Right cardiac atrium (tissue), 5 donors: ENCODE results near the gene C9orf50. TPM values are rescaled to one million over a fixed set of nuclear protein-coding genes. Genes with fewer than 3 reads are reported as not detected.

Experiments
- ATAC-seq, 2 donors: fragments of 200-7000 bp; cut with Tn5 transposase; one replicate each; pipeline versions ENCODE4 v1.8.0 to v1.9.1; 2020; ENCODE audit warnings: moderate library complexity in 2 of 2, mild to moderate bottlenecking in 1 of 2
- DNase-seq, 3 donors: peaks; one replicate each; pipeline ENCODE4 v3.0.0-alpha.2; 2020
- H3K27ac ChIP-seq: one replicate; pipeline ENCODE4 v1.5.1; 2013; ENCODE audit warnings: mild to moderate bottlenecking, low read length, control low read depth, moderate library complexity
- H3K27me3 ChIP-seq: one replicate; pipeline ENCODE4 v1.6.1; 2013; ENCODE audit not compliant: control insufficient read depth, insufficient read depth
- H3K4me1 ChIP-seq: one replicate; pipeline ENCODE4 v1.6.1; 2013; ENCODE audit warnings: low read length; ENCODE audit not compliant: control insufficient read depth, insufficient read depth
- H3K4me3 ChIP-seq: one replicate; pipeline ENCODE4 v1.5.1; 2013; ENCODE audit warnings: low read length, control low read depth
- H3K9me3 ChIP-seq: one replicate; pipeline ENCODE4 v1.6.1; 2013; ENCODE audit warnings: low read length; ENCODE audit not compliant: control insufficient read depth
- WGBS: extraction: QIAGEN DNeasy Blood & Tissue Kit; methylation state at CpG from one replicate; pipeline ENCODE4 v1.1.7; 2013; 5-methylcytosine and 5-hydroxymethylcytosine counted together
- intact Hi-C, 4 donors: fragments of 100-400 bp; cut with DNase I; formaldehyde crosslinking; loops; one replicate each; pipeline versions ENCODE4 v1.11.0 to v1.14.0; 2022 to 2023
- polyA plus RNA-seq: library from polyadenylated mRNA; stranded (reverse); fragments of 200-250 nt; gene quantifications from one replicate; pipeline ENCODE4 v1.2.3, GENCODE V29; 2013
- total RNA-seq, 4 donors: library from RNA; stranded (reverse); fragmentation: NEBNext Ultra II Directional; extraction: Animal tissue kit (Norgen Biotek cat#: 25700); gene quantifications; one replicate each; pipeline ENCODE4 v1.2.1, GENCODE V29; 2021
- donor health status: healthy with polysubstance abuse.
- donor health status: DM: no; HTN: yes; CAD: no.
- donor health status: DM: no; HTN: no; CAD: no.
- donor health status: DM: no; HTN: yes; CAD: no; lungs with severe emphysema.
- donor health status: DM: yes; HTN: yes; CAD: no.

Gene C9orf50
- total and polyA plus RNA-seq, 5 donors, result 0.20 TPM; not detected in 4

GRCh38 chr9:129661029-129661428, 40.1 kb upstream of the C9orf50 start:
- DNase-seq (no peak), ATAC-seq (no peak)
- no peaks in the 10 kb centered on the region for H3K4me1 ChIP-seq
- intact Hi-C loops, result no loop called here
- no peaks in the 10 kb centered on the region for H3K27me3 ChIP-seq
- no peaks in the 10 kb centered on the region for H3K9me3 ChIP-seq
- 73% methylated on average over 2 of the region's 2 CpGs for WGBS
- no peak overlapping the region for H3K4me3 ChIP-seq
- H3K27ac ChIP-seq, result no peak overlapping the region

DNA sequence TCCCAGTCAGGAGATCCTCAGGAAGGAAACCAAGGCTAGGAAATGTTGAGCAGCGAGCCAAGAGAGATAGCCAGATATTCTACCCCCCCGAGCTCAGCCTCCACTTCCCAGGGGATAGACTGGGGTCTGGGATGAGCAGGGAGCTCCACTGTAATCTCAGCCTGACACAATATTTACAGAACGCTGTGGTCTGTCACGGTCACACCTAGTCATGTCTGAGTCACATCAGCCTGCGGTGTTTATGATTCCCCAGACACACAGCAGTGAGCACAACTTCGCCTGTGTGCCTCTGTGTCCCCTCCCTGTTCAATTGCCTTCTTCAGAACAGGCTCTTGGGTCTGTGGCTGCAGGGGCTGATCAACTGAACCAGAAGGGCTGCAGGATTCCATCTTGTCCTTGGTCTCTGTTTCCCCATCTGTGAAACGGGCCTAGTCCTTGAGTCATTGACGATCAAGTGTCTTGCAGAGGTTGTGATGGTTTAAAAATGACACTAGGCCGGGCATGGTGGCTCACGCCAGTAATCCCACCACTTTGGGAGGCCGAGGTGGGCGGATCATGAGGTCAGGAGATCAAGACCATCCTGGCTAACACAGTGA, 36.0 kb upstream of the C9orf50 start:
- no peak overlapping the region for H3K27ac ChIP-seq
- peak in 1 of 2 donors; percentile 23 for ATAC-seq
- intact Hi-C loops, result no loop called here
- no peaks in the 10 kb centered on the region for H3K4me1 ChIP-seq
- no peaks in the 10 kb centered on the region for H3K9me3 ChIP-seq
- no peak overlapping the region for H3K4me3 ChIP-seq
- DNase-seq, result peak in 1 of 3 donors; percentile 15
- no peaks in the 10 kb centered on the region for H3K27me3 ChIP-seq
- WGBS, result 66% methylated on average over 12 of the region's 12 CpGs

- Histone ChIP-seq H3K4me1 (no peaks in the 10 kb centered on the region), H3K27ac (no peak overlapping the region), H3K9me3 (no peaks in the 10 kb centered on the region), H3K4me3 (no peak overlapping the region), H3K27me3 (no peaks in the 10 kb centered on the region)
- peak in 1 of 3 donors; percentile 22 for DNase-seq
- ATAC-seq, result no peak
- intact Hi-C loops, result no loop called here
- 88% methylated on average over 7 of the region's 7 CpGs for WGBS
Measured at GRCh38 chr9:129655696-129656095, 34.8 kb upstream of the C9orf50 start.

- 97% methylated on average over 7 of the region's 7 CpGs for WGBS
- DNase-seq, result peak in 1 of 3 donors; percentile 29
- Histone ChIP-seq H3K27ac (no peak overlapping the region), H3K27me3 (no peaks in the 10 kb centered on the region), H3K4me3 (no peak overlapping the region), H3K9me3 (no peaks in the 10 kb centered on the region), H3K4me1 (no peaks in the 10 kb centered on the region)
- intact Hi-C loops, result no loop called here
- no peak for ATAC-seq
Measured at GRCh38 chr9:129655154-129655553, 34.3 kb upstream of the C9orf50 start.

DNA sequence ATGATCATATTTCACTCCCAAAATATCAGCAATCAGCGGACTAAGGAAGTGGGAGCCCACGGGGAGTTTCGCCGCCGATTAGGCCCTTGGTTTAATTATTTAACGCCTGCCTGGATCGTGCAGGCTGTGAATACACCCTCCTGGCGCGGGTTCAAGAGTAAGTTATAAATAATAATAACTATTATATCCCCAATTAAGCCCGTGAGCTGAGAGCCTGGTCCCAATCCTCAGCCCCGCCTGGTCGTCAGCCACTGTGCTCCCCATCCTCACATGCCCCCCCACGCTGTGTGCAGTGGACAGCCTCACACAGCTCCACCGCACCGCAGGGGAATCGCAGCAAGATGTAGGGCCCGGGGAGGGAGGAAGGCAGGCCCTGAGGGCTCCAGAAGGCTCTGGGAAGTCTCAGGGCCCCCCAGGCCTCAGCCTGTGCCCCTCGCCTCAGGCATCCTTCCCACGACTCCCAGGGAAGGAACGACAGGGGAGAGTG, 33.7 kb upstream of the C9orf50 start:
- intact Hi-C loops, result no loop called here
- H3K27me3 ChIP-seq, result no peaks in the 10 kb centered on the region
- H3K27ac ChIP-seq, result no peak overlapping the region
- DNase-seq (peak in 2 of 3 donors; percentile 19 to 55), ATAC-seq (peak; percentile 8 to 25)
- H3K4me1 ChIP-seq, result no peaks in the 10 kb centered on the region
- H3K4me3 ChIP-seq, result no peak overlapping the region
- H3K9me3 ChIP-seq, result no peaks in the 10 kb centered on the region
- 47% methylated on average over 20 of the region's 20 CpGs for WGBS

GRCh38 chr9:129653823-129654553, 33.1 kb upstream of the C9orf50 start:
- no peak overlapping the region for H3K27ac ChIP-seq
- intact Hi-C loops, result no loop called here

DNA sequence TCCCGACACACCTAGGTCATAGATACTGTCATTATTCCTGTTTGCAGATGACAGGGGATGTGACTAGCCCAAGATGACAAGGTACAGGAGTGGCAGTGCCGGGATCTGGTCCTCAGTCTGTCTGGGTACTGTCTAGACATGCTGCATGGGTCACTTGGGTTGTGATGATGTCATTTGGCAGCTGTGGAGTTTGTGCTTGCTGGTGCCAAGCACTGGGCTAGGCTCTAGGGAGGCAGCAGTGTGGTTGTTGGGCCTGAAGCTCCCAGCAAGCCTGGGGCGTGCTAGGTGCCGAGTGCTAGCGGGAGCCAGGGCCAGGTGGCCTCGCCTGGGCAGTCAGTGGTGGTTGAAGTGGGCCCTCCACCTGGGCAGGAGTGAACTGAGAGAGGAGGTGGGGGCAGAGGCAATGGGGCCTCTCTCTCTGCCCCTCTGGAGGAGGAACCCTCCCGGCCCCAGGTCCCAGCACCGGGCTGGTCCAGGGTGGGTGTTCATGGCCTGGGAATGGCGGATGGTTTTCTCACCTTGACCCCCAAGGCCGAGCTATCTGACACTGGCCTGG, 29.9 kb upstream of the C9orf50 start:
- no peak for ATAC-seq
- Histone ChIP-seq H3K9me3 (no peaks in the 10 kb centered on the region), H3K27me3 (no peaks in the 10 kb centered on the region), H3K4me3 (no peak overlapping the region), H3K4me1 (no peaks in the 10 kb centered on the region), H3K27ac (no peak overlapping the region)
- DNase-seq, result peak in 2 of 3 donors; percentile 30 to 41
- intact Hi-C loops, result no loop called here
- WGBS, result 90% methylated on average over 10 of the region's 10 CpGs

More at GRCh38 chr9:129653823-129654553, 33.1 kb upstream of the C9orf50 start:
- H3K4me1 ChIP-seq, result no peaks in the 10 kb centered on the region
- H3K4me3 ChIP-seq, result no peak overlapping the region
- ATAC-seq (no peak), DNase-seq (peak in 2 of 3 donors; percentile 5 to 16)
- H3K9me3 ChIP-seq, result no peaks in the 10 kb centered on the region
- 43% methylated on average over 19 of the region's 19 CpGs for WGBS
- no peaks in the 10 kb centered on the region for H3K27me3 ChIP-seq

DNA sequence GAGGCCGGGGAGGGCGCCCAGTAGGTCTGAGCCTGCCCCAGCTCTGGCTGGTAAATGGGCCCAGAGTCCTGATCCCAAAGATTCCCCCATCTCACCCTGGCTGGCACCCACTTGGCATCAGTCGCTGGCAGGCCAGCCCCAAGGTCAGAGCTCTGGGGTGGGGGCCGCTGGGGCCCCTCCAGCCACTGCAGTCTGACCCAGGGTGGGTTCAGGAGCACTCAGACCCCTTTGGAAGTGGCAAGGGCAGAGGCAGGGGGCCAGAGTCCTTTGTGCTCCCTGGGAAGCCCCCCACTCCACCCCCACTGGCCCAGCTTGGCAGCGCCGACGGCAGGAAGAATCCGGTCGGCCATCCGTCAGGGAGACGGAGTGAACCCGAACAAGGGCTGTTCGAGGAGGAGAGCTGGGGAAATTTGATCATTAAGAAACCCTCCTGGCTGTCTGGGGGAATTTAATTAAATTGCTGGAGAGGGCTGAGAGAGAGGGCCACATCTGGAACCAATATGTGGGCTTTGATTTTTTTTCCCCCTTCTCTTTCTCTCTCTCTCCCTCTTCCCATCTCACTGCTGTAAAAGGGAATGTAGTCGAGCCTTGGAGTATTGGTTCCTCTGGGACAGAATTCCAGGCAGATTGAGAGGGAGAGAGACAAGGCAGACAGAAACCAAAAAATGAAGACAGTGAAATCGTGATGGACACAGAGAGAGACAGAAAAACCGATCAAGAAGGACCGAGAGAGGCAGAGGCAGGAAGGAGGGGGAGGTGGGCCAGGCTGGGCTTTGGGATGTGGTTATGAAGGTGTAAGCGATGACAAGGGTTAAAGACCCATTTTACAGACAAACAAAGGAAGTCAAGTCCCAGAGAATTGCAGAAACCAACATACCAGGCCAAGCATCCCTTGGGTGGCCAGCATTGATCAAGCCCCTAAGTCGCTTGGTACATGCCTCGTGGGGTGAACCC, 29.1 kb upstream of the C9orf50 start:
- 86% methylated on average over 20 of the region's 20 CpGs for WGBS
- Histone ChIP-seq H3K4me1 (no peaks in the 10 kb centered on the region), H3K4me3 (no peak overlapping the region), H3K9me3 (no peaks in the 10 kb centered on the region), H3K27ac (no peak overlapping the region), H3K27me3 (no peaks in the 10 kb centered on the region)
- ATAC-seq (no peak), DNase-seq (peak in 2 of 3 donors; percentile 39 to 54)
- intact Hi-C loops, result loop anchor here in 2 of 4 donors (10.0 kb wide), 1 partner anchor 135 kb away; no protein-coding TSS in a partner anchor

- intact Hi-C loops, result loop anchor here in 2 of 4 donors (10.0 kb wide), 1 partner anchor 136 kb away; no protein-coding TSS in a partner anchor
- no peaks in the 10 kb centered on the region for H3K9me3 ChIP-seq
- peak in 1 of 3 donors; percentile 23 for DNase-seq
- WGBS, result 73% methylated on average over 10 of the region's 10 CpGs
- no peak for ATAC-seq
- no peak overlapping the region for H3K4me3 ChIP-seq
- no peak overlapping the region for H3K27ac ChIP-seq
- H3K4me1 ChIP-seq, result no peaks in the 10 kb centered on the region
- no peaks in the 10 kb centered on the region for H3K27me3 ChIP-seq
Measured at GRCh38 chr9:129648764-129649115, 27.8 kb upstream of the C9orf50 start.

DNA sequence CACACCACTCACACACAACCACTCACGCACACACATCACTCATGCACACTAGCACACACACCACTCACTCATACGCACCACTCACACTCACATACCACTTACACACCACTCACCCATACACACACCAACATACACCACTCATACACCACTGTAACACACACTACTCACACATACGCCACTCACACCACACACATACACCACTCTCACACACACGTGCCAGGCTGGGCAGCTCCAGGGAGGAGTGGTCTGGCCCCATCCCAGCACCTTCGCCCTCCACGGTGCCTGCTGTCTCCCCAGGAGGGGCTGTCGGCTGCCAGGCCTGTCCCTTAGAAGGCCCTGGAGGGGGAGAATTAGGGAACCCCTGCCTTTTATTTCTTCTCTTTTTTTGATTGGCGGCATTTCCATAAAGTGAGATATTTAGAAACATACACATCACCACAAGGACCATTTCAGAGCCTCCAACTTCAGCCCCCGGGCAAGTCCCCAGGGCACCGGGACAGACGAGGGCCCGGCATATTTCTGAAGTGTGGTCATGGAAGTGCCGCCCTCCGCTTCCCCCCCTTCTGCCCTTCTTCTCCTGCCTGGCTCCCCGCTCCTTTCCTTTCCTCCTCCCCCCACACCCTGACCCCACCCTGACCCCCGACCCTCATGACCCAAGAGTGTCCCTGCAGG, 27.3 kb upstream of the C9orf50 start:
- no peaks in the 10 kb centered on the region for H3K9me3 ChIP-seq
- H3K4me1 ChIP-seq, result no peaks in the 10 kb centered on the region
- WGBS, result 45% methylated on average over 16 of the region's 16 CpGs
- ATAC-seq, result no peak
- DNase-seq, result peak in 2 of 3 donors; percentile 47 to 48
- H3K27ac ChIP-seq, result no peak overlapping the region
- intact Hi-C loops, result loop anchor here in 2 of 4 donors (10.0 kb wide), 1 partner anchor 137 kb away; no protein-coding TSS in a partner anchor
- H3K27me3 ChIP-seq, result no peaks in the 10 kb centered on the region
- H3K4me3 ChIP-seq, result no peak overlapping the region
